Testis (tissue), 2 donors: ENCODE data around the gene TCERG1L.

Source experiments
- CTCF ChIP-seq, 3 experiments: fragments of 450-650 bp in 2 of 3; fragments of 200-600 bp in 1 of 3; sonication (generic) in 1 of 3; IDR thresholded peaks; one replicate each; pipeline ENCODE4 v1.5.1; 2016 to 2019; ENCODE audit warnings: antibody characterized with exemption in 3 of 3, mild to moderate bottlenecking in 2 of 3, moderate library complexity in 1 of 3
- POLR2A ChIP-seq: fragments of 450-650 bp; IDR thresholded peaks from one replicate; pipeline ENCODE4 v1.6.1; 2017; ENCODE audit warnings: antibody characterized with exemption, mild to moderate bottlenecking, moderate library complexity

DNA sequence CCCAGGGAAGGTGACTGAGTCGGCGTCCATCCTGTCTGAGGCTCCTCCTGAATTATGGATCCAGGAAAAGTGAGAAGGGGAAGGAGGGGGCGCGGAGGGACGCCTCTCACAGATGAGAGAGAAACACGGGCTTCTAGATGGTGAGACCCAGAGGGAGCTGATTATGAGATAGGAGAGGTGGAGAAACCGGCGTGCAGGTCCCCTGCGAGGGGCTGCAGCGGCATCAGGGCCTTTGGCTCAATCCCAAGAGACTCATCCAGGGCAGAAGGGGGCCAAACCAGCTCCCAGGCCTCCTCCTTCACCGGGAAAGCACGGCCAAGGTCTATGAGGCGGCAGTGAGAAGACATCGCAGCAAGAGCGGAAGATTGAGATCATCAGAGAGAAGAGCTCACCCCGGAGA lies 70.8 kb downstream of the TCERG1L start:
- TF ChIP-seq CTCF (IDR thresholded peaks at IDR 0.05) (no peak), POLR2A (no peak)
